ENCODE data around the gene KCNH3. TPM values are rescaled to one million over a fixed set of nuclear protein-coding genes. Genes with fewer than 3 reads are reported as not detected.

KCNH3 gene
- total and polyA plus RNA-seq, 10 of the 15 experiments (the other 5 are each of a cell fraction or from before 2014, with no cell fraction given), result 0.03 to 0.45 (median 0.08) TPM; not detected in 5

DNA sequence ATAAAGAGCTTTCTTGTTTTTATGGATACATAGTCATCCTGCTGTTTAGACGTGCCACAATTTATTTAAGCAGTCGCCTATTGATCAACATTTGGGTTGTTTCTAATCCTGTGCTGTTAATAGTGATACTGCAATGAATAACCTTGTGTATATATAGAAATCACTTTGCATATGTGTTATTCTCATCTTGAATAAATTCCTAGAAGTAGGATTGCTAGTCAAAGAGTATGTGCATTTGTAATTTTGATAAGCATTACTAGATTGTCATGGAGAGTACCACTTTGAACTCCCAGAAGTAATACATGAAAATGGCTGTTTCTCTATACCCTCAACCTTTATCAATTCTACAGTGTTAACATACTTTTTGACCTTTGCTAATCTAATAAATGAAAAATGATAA lies 44.9 kb upstream of the KCNH3 start:
- POLR2A ChIA-PET, result interaction anchor here (0.6 kb wide), 1 partner anchor 101 kb away, joined by 5 read pairs; no protein-coding TSS in a partner anchor
- Histone ChIP-seq H3K79me2 (ENCODE audit: control insufficient read depth, insufficient read depth, low read length) (no peaks in the 10 kb centered on the region), H3K9me3 (replicated peaks; ENCODE audit: control insufficient read depth, insufficient read depth, low read length) (no peaks in the 10 kb centered on the region), H3K9ac (ENCODE audit: control insufficient read depth, insufficient read depth, low read length) (no peak overlapping the region), H2AFZ (ENCODE audit: control insufficient read depth, low read depth, low read length) (no peak overlapping the region), H4K20me1 (ENCODE audit: control insufficient read depth, insufficient read depth) (no peaks in the 10 kb centered on the region), H3K27ac (ENCODE audit: control insufficient read depth, insufficient read depth) (no peak overlapping the region), H3K4me2 (ENCODE audit: control insufficient read depth, insufficient read depth) (no peak overlapping the region), H3K4me3 (no peak overlapping the region), H3K27me3 (replicated peaks in 1 of 2; ENCODE audit: control insufficient read depth in 2 of 2, insufficient read depth in 2 of 2, low read length in 1 of 2) (no peaks in the 10 kb centered on the region), H3K36me3 (ENCODE audit: control insufficient read depth in 2 of 2, insufficient read depth in 2 of 2, low read length in 1 of 2) (peaks cover 0 to 12% of the 10 kb centered on the region in 2 experiments; a peak in 3 of 4 replicates), H3K4me1 (ENCODE audit: control insufficient read depth, insufficient read depth, low read length) (no peaks in the 10 kb centered on the region)
- ATAC-seq (no peak), DNase-seq (ENCODE audit: low read depth, low spot score) (no peak), FAIRE-seq (no peak)
- RAD21 ChIA-PET (ENCODE audit: unreplicated experiment), result interaction anchor here (1.0 to 1.1 kb wide), 2 partner anchors 20 to 135 kb away, joined by 3 to 4 read pairs; no protein-coding TSS in a partner anchor
- intact Hi-C loops (cut with micrococcal nuclease; ENCODE audit: unreplicated experiment) (no loop called here), in situ Hi-C loops (cut with MboI) (no loop called here)
- 98% methylated on average over 2 of the region's 2 CpGs for WGBS (ENCODE audit: insufficient coverage, insufficient replicate concordance, low lambda C conversion rate, missing lambda C conversion rate)
- CTCF ChIA-PET, result interaction anchor here (0.7 to 1.7 kb wide), 6 partner anchors 16 to 146 kb away, joined by 3 to 9 read pairs (median 3); no protein-coding TSS in a partner anchor
- no TSS peak for BruUV-seq (replicated peaks)
- SMC1A ChIA-PET (ENCODE audit: uncharacterized antibody, unreplicated experiment), result interaction anchor here (0.7 to 1.8 kb wide), 3 partner anchors 13 to 137 kb away, joined by 3 to 5 read pairs (median 4); no protein-coding TSS in a partner anchor
- TF ChIP-seq KDM1A (IDR thresholded peaks at IDR 0.05; ENCODE audit: borderline replicate concordance) (no peak), TCF3 (IDR thresholded peaks at IDR 0.05; ENCODE audit: borderline replicate concordance, insufficient read depth, low read depth, low read length) (no peak), EZH2 (IDR thresholded peaks at IDR 0.05; ENCODE audit: borderline replicate concordance, control insufficient read depth, low read depth, low read length) (no peak), ZNF622 (IDR thresholded peaks at IDR 0.05) (no peak), RELA (IDR thresholded peaks at IDR 0.05; ENCODE audit: borderline replicate concordance, partially characterized antibody) (no peak), POLR2AphosphoS2 (IDR thresholded peaks at IDR 0.05; ENCODE audit: low read depth, low read length) (no peak), FOS (IDR thresholded peaks at IDR 0.05; ENCODE audit: borderline replicate concordance, extremely low read depth, insufficient read length) (no peak), MTA2 (IDR thresholded peaks at IDR 0.05; ENCODE audit: low read depth) (no peak), ZNF217 (IDR thresholded peaks at IDR 0.05) (no peak)
- TF ChIP-seq, protein P1, sequence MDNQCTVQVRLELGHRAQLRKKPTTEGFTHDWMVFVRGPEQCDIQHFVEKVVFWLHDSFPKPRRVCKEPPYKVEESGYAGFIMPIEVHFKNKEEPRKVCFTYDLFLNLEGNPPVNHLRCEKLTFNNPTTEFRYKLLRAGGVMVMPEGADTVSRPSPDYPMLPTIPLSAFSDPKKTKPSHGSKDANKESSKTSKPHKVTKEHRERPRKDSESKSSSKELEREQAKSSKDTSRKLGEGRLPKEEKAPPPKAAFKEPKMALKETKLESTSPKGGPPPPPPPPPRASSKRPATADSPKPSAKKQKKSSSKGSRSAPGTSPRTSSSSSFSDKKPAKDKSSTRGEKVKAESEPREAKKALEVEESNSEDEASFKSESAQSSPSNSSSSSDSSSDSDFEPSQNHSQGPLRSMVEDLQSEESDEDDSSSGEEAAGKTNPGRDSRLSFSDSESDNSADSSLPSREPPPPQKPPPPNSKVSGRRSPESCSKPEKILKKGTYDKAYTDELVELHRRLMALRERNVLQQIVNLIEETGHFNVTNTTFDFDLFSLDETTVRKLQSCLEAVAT (IDR thresholded peaks at IDR 0.05), result no peak
